ENCODE results near the gene MARS2.
"Not testable (repeated sequence)": the region's sequence is repeated elsewhere in the genome, so short reads cannot be mapped to it uniquely, and the experiment has no call there.

The MARS2 gene

DNA sequence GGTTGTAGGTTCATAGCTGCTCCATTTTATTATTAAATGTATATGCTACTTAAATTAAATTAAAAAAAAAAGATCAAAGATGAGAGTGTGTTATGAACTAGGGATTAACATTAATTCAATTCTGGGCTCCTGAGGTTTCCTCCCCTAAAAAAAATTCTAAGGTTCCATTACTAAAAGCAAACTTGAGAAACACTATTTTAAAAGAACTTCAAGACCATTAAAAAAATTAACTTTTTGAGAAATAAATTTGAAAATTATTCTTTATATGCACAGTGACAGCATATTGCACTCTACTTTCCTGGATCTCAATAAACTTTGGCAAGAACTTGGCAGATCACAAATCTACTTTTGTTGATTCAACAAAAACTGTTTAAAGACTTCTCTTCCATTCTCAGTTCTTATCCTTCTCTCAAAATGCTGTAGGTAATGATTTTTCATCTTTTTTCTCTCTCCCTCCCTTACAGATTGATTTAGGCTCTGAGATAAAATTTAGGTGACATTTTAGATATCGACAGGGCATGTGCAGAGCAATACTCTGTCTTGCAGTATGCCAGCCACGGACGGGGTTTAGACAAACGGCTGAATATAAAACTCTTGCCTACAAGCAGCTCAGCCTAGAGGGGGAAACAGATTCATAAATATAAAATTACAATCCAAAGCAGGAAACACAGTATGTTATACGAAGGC, 592 bp upstream of the MARS2 start:
- Histone ChIP-seq H3K27ac (peak overlapping the region in 20 of 21 experiments; percentile 48 to 91 (median 81)), H3K4me3 (peak overlapping the region; percentile 71 to 92 (median 88))

DNA sequence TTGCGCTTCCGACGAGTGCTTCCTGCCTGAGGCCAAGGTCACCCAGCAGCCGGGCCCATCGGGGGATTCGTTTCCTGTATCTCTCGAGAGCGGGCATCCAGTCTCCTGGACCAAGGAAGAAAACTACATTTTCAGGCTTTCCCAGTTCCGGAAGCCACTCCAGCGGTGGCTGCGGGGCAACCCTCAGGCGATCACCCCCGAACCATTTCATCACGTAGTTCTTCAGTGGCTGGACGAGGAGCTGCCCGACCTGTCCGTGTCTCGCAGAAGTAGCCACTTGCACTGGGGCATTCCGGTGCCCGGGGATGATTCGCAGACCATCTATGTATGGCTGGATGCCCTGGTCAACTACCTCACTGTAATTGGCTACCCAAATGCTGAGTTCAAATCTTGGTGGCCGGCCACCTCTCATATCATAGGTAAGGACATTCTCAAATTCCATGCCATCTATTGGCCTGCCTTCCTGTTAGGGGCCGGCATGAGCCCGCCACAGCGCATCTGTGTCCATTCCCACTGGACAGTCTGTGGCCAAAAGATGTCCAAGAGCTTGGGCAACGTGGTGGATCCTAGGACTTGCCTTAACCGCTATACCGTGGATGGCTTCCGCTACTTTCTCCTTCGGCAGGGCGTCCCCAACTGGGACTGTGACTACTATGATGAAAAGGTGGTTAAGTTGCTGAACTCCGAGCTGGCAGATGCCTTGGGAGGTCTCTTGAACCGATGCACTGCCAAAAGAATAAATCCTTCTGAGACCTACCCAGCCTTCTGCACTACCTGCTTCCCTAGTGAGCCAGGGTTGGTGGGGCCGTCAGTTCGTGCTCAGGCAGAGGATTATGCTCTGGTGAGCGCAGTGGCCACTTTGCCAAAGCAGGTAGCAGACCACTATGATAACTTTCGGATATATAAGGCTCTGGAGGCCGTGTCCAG, 1.0 kb downstream of the MARS2 start:
- H3K4me3 ChIP-seq = peak overlapping the region; percentile 71 to 92 (median 88)
- peak overlapping the region in 18 of 21 experiments; percentile 8 to 91 (median 73) for H3K27ac ChIP-seq

DNA sequence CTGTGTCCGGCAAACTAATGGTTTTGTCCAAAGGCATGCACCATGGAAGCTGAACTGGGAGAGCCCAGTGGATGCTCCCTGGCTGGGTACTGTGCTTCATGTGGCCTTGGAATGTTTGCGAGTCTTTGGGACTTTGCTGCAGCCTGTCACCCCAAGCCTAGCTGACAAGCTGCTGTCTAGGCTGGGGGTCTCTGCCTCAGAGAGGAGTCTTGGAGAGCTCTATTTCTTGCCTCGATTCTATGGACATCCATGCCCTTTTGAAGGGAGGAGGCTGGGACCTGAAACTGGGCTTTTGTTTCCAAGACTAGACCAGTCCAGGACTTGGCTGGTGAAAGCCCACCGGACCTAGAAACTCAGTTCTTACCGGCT, 1.7 kb downstream of the MARS2 start:
- H3K27ac ChIP-seq = peak overlapping the region in 1 of 21 experiments; percentile 87
- H3K4me3 ChIP-seq = peak overlapping the region in 6 of 7 experiments; percentile 76 to 92 (median 88)

DNA sequence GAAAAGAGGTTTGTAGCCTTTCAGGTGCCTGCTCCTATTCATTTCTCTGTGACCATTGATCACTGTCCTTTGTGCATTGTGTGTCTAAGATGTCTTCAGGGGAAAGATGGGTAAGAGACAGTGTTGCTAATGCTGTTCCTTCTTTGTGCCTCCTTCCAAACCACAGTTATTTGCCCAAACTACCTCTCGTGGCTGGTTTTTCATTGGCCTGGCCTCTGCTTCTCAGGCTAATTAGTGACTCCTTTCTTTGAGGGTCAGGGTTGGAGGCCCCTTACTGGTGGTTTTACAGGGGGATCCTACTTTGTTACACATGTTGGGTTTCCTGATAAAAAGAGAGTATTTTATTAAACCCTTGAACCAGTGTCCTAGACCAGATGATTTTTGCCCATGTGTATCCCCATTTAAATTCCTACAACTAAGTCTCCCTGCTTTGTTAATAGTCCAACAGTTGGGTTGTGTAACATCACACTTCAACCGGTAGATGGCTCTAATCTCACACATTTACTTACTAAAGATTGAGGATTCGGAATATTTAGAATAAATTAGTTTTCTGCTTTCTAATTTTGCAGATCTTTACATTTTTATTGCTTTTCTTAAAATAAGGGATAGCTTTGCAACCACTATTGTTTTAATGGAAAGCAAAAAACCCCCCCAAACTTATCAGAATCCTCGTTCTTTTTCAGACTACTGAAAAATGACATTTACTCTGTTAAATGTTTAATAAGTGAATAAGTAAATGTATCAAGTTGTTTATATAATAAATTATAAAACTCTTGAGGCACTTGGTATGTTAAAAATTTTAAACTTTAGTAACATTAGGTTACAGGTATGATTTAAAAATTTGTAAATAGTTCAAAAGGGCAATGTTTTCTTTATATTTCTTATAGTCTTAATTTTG, 2.4 kb downstream of the MARS2 start:
- peak overlapping the region in 4 of 7 experiments; percentile 76 to 92 (median 88) for H3K4me3 ChIP-seq
- no peak overlapping the region for H3K27ac ChIP-seq

DNA sequence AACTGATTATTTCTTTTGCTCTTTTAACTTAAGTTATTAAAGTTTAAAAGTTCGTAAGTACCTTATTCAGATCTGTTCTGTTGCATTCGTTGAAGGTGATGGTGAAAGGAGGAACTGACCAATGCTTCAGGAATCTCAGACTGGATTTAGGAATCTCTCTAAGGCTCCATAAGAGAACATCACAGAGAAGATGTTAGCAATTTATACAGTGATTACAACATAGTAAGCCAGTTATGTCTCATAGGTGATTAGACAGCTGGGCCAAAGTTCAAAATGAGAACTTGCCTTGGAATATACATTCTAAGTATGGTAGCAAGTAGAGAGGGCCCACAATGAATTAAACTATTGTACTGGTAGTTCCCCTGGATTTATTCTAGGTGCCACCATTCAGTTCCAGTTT, 3.2 kb downstream of the MARS2 start:
- H3K27ac ChIP-seq = no peak overlapping the region
- H3K4me3 ChIP-seq = no peak overlapping the region

DNA sequence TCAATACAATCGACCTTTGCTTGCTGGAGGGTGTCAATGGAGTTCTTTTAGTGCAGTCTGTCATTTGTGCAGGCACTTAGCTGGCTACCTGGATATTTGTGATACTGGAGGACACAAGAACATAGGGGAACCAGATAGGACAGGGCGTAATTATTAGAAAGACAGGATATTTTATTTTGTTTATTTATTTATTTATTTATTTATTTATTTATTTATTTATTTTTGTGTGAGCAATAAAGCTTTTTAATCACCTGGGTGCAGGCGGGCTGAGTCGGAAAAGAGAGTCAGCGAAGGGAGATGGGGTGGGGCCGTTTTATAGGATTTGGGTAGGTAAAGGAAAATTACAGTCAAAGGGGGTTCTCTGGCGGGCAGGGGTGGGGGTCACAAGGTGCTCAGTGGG, 4.0 kb downstream of the MARS2 start:
- H3K4me3 ChIP-seq, H3K27ac ChIP-seq: not testable (repeated sequence)

DNA sequence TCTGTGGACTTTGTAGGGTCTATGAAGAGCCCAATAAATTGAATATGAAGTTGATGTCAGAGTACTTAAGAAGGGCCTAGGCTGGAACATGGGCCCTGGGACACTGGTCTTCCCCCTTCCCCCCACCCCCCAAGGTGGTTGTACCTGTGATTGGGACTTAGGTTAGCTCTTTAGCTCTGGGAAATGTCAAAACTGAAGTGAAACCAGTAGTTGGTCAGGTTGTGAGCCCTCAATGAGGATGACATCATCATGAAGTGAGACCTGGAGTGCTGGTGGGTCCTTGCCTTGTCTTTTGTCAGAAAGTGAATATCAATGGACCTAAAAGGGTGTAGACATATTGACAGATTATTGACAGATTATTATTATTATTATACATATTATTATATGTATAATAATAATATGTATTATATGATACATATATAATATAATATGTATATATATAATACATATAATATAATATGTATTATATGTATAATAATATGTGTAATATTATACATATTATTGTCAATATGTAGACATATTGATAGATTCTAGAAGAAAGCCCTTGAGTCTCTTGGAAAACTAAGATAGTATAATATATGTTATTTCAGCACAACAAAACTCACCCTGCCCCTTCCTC, 5.4 kb downstream of the MARS2 start:
- H3K27ac ChIP-seq = no peak overlapping the region
- H3K4me3 ChIP-seq = no peak overlapping the region

DNA sequence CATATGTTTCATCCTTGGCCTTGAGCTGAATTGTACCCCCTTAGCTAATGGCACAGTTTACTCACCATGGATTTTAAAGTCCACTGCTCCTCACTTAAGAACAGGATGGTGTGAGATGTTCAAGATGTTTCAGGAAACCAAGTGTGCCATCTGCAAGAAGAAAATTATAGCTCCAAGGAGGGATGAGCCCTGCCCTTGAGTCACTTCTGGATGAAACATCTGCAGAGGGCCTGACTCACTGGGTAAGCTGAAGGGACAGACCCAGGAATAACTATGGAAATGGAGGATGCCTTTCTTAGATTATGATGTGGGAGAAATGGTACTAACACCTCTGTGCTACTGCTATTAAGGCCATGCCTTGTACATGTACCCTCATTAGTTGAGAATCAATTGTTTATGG, 6.4 kb downstream of the MARS2 start:
- no peak overlapping the region for H3K4me3 ChIP-seq
- H3K27ac ChIP-seq = no peak overlapping the region

DNA sequence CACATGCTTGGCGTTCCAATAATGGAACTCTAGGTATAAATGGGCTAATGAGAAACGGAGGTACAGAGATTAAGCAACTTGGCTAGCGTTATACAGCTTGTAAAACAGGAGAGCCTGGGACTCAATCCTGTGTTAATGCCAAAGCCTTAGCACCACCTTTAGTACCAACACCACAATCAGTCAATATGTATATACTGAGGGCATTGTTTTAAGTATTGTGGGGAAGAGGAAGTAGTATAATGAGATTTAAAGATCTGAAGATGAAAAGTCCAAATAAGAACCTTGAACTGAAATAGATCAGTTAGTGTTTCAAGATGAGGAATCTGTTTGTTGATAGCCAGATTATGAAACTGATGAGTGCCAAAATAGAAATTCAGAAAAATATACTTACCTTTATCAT, 8.1 kb downstream of the MARS2 start:
- H3K27ac ChIP-seq = no peak overlapping the region
- H3K4me3 ChIP-seq = no peak overlapping the region

DNA sequence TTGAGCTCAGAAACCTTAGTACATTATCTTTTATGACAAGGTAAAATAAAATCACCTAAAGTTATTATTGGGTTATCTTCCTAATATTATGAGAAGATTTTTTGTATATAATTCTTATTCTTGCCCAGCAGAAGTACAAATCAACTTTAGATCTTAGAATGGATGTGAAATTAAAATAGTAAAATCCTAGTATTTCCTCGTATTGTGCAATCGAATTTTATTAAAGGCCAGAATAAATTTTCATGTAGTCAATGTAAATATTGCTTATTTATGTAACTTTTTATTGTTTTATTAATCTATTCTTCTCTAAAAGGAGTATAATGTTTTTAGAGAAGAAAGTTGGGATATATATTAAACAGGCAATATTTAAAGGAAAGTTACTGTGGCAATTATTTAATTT, 12.7 kb downstream of the MARS2 start:
- H3K27ac ChIP-seq = no peak overlapping the region

DNA sequence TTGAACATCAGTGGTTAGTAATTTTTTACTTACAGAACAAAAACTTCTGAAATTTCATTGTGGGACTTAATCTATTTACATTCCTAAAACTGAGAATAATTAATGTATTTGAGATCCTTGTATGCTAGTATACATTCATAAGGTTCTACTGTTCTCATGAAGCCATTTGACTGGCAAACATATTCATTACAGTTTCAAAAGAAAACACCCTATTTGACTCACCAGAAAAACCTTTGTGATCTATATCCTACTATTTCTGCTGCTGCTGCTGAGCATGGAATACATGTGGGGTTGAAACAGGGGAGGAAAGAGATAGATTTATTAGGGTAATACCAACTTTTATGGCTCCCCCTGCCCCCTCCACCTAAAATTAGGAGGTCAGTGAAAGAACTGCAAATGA, 21.8 kb downstream of the MARS2 start:
- Histone ChIP-seq H3K27ac (no peak overlapping the region), H3K4me3 (no peak overlapping the region)

More for the DNA sequence above, 12.7 kb downstream of the MARS2 start:
- H3K4me3 ChIP-seq = no peak overlapping the region

DNA sequence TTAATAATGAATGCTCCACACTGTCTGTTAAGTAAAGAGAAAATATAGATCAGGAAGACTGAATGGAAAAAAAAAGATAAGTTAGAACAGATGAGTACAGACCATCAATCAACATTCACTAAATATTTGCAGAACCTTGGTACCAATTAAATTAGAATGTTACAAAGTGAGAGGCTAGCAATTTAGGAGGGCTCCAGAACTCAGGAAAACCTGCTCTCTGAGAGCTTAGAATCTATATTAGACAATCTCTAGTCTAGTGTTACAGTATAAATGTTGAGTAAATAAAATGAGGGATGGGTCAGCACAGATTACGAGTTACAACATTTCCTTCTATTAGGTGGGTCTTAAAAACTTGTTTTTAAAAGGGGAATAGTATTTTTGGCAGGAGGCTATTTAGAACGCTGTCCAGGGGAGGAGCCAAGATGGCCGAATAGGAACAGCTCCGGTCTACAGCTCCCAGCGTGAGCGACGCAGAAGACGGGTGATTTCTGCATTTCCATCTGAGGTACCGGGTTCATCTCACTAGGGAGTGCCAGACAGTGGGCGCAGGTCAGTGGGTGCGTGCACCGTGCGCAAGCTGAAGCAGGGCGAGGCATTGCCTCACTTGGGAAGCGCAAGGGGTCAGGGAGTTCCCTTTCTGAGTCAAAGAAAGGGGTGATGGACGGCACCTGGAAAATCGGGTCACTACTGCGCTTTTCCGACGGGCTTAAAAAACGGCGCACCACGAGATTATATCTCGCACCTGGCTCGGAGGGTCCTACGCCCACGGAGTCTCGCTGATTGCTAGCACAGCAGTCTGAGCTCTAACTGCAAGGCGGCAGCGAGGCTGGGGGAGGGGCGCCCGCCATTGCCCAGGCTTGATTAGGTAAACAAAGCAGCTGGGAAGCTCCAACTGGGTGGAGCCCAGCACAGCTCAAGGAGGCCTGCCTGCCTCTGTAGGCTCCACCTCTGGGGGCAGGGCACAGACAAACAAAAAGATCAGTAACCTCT, 23.7 kb downstream of the MARS2 start:
- H3K4me3 ChIP-seq, H3K27ac ChIP-seq: not testable (repeated sequence)

DNA sequence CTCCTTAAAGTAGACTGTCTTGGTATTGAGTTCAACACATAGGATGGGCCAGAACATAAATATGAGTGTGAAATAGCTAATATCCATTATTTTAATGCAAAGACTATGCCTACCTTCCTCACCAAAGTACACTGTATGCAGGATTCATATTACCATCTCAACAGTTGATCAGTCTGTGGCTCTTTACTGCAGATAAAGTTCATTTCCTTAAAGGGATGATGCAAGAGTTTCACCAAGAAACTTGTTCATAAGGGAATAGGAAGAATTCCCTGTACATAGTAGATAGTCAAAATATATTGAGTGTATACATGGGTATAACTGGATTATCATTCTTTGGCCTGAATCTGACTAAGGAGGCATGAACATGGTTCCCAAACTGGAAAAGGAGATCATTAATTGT, 35.0 kb downstream of the MARS2 start:
- Histone ChIP-seq H3K4me3 (no peak overlapping the region), H3K27ac (no peak overlapping the region)

Measured in skin epidermis (tissue), 12 donors.